ENCODE data around the gene MYO3A.

DNA sequence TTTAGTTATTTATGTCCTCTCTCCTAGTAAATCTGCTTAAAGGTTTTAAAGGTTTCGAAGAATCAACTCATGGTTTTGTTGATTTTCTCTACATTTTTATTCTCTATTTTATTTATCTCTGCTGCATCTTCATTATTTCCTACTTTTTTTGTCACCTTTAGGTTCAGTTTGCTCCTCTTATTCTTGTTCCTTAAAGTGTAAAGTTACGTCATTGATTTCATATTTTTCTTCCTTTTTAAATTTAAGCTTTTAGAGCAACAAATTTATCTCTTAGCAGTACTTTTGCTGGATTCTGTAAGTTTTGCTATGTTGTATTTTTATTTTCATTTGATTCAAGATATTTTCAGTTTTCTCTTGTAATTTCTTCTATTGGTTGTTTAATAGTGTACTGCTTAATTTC lies 10.7 kb downstream of the MYO3A start:
- TF ChIP-seq CTCF (conservative IDR thresholded peaks at IDR 0.05) (no peak), ZFX (IDR thresholded peaks at IDR 0.05) (no peak)
